Naive thymus-derived CD8-positive, alpha-beta T cell (primary cell): Measurements from ENCODE around the gene KLHL21. TPM values are rescaled to one million over a fixed set of nuclear protein-coding genes. Genes with fewer than 3 reads are reported as not detected.
A peak's percentile ranks its signal among the peaks of the same experiment; 100 is the strongest.

Experiments used
- ATAC-seq, 2 donors: fragments of 150-1000 bp; cut with Tn5 transposase in 1 of 2; sonication (Bioruptor Pico), chemical (Tn5 transposase) in 1 of 2; 1 replicate in 1 of 2; 2 replicates in 1 of 2; pipeline ENCODE4 v1.10.0; 2021; ENCODE audit warnings: mild to moderate bottlenecking in 2 of 2, moderate library complexity in 2 of 2
- POLR2A ChIA-PET: fragments of 350-600 bp; sonication (Branson Sonifier 250); formaldehyde crosslinking; loops from one replicate; lab custom pipeline; 2021; ENCODE audit warnings: antibody characterized with exemption; lab: Charles Lee
- DNase-seq, 10 donors: peaks; one replicate each; pipeline versions ENCODE4 v3.0.0 to v3.0.0-alpha.2; 2020 to 2022
- H3K27ac Mint-ChIP-seq, 10 donors: one replicate each; pipeline ENCODE4 v1.8.0; 2020 to 2022; ENCODE audit warnings: mild to moderate bottlenecking in 10 of 10, mixed read lengths in 10 of 10, moderate library complexity in 4 of 10, inconsistent platforms in 1 of 10
- H3K27me3 Mint-ChIP-seq, 5 donors: one replicate each; pipeline ENCODE4 v1.8.0; 2021 to 2022; ENCODE audit warnings: mixed read lengths in 5 of 5
- H3K36me3 Mint-ChIP-seq, 3 donors: one replicate each; pipeline ENCODE4 v1.8.0; 2020 to 2022; ENCODE audit warnings: mixed read lengths in 3 of 3, mild to moderate bottlenecking in 2 of 3, inconsistent platforms in 1 of 3
- H3K4me1 Mint-ChIP-seq, 4 donors: one replicate each; pipeline ENCODE4 v1.8.0; 2021 to 2022; ENCODE audit warnings: mixed read lengths in 4 of 4
- H3K4me3 Mint-ChIP-seq, 10 donors: one replicate each; pipeline ENCODE4 v1.8.0; 2020 to 2022; ENCODE audit warnings: mild to moderate bottlenecking in 10 of 10, mixed read lengths in 10 of 10, moderate library complexity in 6 of 10, inconsistent platforms in 1 of 10
- H3K9me3 Mint-ChIP-seq, 9 donors: one replicate each; pipeline ENCODE4 v1.8.0; 2020 to 2022; ENCODE audit warnings: mixed read lengths in 9 of 9, mild to moderate bottlenecking in 3 of 9, inconsistent platforms in 1 of 9, moderate library complexity in 1 of 9
- polyA plus RNA-seq, 3 donors: library from polyadenylated mRNA; unstranded; fragments of 300-500 nt; fragmentation: Illumina TruSeq; gene quantifications; one replicate each; pipeline ENCODE4 v1.2.3, GENCODE V29; 2021
- total RNA-seq, 8 experiments: library from RNA in 2 of 8; stranded (reverse) in 2 of 8; gene quantifications; one replicate each; pipeline ENCODE4 v1.2.3 and lab custom pipeline; 2021 to 2026

KLHL21 gene
- total and polyA plus RNA-seq, 5 experiments from 2014 or later, result 15.7 to 67.7 (median 26.4) TPM

DNA sequence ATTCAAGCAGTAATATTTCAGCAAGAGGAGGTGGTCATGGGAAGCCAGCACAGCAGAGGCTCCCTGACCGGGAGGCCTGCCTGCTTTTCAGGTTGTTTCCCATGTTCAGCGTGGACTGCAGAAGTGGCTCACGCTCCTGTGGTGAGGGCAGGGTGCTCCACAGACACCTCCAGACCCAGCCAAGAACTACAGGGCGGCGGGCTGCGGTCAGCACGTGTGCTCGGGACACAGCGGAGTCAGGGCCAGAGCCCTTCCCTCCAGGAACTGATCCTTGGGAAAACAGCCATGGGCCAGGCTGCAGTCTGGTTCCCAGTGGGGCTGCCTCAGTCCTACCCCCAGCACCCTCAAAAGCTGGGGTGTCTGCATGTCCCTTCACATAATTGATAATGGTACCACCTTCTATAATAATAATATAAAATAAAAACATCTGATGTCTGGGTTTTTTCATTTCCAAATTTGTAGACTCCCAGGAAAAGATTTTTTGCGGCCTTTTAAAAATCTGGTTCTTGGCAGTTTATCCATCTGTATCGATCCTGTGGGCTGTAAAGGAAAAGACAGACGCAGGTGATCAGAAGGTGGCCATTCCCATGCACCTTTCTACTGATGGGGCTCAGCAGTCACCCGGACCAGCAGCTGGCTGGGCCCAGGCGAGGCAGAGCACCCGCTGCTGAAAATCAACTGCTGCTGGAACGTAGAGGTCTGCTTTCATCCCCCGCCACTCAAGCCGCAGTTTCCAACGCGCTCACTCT lies 32.7 kb upstream of the KLHL21 start:
- Mint-ChIP-seq H3K27me3 (no peaks in the 10 kb centered on the region), H3K9me3 (no peaks in the 10 kb centered on the region), H3K4me3 (no peak overlapping the region), H3K36me3 (peaks cover 0 to 78% (median 8%) of the 10 kb centered on the region in 3 donors), H3K4me1 (no peaks in the 10 kb centered on the region), H3K27ac (peak overlapping the region in 1 of 10 donors; percentile 16)
- POLR2A ChIA-PET, result interaction anchor here (1.0 to 2.2 kb wide), 3 partner anchors 31 to 38 kb away, joined by 3 to 5 read pairs (median 4); no protein-coding TSS in a partner anchor
- ATAC-seq (no peak), DNase-seq (no peak)

DNA sequence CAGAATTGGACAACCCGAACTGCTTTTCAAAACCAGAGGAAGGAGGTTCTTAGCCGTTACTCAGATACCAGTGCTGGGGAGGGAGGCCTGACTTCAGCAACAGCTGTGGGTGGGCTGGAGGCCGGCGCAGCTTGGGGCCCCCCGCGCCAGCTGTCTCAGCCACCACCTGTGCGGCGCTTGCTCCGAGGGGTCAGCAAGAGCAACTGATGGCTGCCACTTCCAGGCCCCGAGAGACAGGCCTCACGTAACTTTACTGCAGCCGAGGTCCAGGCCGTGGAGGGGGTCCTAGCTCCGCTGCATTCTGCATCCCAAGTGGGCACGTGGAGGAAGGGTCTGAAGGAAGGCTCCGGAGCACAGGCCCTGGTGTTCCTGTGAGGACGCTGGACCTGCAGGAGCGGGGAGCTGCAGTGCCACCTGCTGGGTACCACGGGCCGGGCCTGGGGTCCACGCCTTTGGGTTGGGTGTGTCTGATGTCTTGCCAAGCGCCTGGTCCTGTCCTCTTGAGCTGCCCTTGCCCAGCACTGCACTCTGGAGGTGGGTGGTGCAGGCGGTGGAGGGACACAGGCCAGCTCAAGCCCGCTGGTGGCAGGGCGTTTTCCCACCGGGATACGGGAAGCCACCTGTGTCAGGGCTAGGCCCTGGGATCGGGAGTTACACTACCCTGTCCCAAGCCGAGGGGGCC lies 31.8 kb upstream of the KLHL21 start:
- ATAC-seq, result peak; percentile 55 to 80
- Mint-ChIP-seq H3K4me1 (peaks cover under 1 to 4% (median 2%) of the 10 kb centered on the region in 4 donors), H3K36me3 (peaks cover 0 to 81% (median 8%) of the 10 kb centered on the region in 3 donors)

DNA sequence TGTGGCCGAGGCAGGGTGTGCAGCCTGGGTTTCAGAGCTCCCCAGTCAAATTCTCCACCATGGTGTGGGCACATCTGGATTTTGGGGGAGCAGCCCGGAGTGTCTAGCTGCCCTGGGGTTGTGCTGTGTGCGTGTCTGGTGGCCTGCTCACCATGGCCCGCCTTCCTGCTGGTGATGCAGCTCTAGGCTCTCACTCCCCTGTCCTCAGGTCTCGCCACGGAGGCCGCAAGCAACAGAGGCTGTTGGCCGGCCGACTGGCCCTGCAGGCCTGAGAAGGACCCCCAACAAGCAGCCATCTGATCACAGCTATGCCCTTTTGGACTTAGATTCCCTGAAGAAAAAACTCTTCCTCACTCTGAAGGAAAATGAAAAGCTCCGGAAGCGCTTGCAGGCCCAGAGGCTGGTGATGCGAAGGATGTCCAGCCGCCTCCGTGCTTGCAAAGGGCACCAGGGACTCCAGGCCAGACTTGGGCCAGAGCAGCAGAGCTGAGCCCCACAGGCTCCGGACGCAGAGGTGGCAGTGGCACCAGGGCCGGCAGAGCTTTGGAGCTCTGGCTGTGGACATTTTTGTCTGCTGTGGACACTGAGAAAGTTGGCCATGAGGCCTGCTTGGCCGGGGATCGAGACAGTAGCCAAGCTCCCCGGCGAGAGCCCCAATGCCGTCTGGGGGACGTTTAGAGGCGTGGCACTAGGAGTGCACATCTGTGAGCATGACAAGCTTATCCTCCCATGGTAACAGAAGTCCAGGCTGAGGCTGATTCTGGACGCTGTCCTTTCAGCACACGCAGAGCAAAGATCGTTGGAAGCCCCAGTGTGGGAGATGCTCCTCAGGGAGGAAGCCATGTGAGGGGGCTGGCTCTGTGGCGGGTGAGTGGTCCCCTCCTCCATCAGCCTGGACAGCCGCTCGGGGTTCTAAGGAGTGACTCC lies 30.2 kb upstream of the KLHL21 start:
- peaks cover 0 to 83% (median 9%) of the 10 kb centered on the region in 3 donors for H3K36me3 Mint-ChIP-seq
- H3K4me3 Mint-ChIP-seq, result no peak overlapping the region
- H3K27ac Mint-ChIP-seq, result no peak overlapping the region
- no peak for DNase-seq
- POLR2A ChIA-PET, result interaction anchor here (1.1 to 1.6 kb wide), 3 partner anchors 30 to 79 kb away, joined by 3 to 7 read pairs (median 4); partner anchors contain the start of genes KLHL21 and NOL9
- H3K9me3 Mint-ChIP-seq, result no peaks in the 10 kb centered on the region
- H3K27me3 Mint-ChIP-seq, result no peaks in the 10 kb centered on the region
- peaks cover 4 to 13% (median 6%) of the 10 kb centered on the region in 4 donors for H3K4me1 Mint-ChIP-seq
- ATAC-seq, result no peak

More for the DNA sequence above, 31.8 kb upstream of the KLHL21 start:
- no peak overlapping the region for H3K4me3 Mint-ChIP-seq
- no peaks in the 10 kb centered on the region for H3K27me3 Mint-ChIP-seq
- H3K9me3 Mint-ChIP-seq, result no peaks in the 10 kb centered on the region
- no peak overlapping the region for H3K27ac Mint-ChIP-seq
- POLR2A ChIA-PET, result interaction anchor here (1.0 to 2.2 kb wide), 5 partner anchors 31 to 54 kb away, joined by 3 to 5 read pairs (median 3); no protein-coding TSS in a partner anchor
- DNase-seq, result peak; percentile 13 to 68 (median 31)

DNA sequence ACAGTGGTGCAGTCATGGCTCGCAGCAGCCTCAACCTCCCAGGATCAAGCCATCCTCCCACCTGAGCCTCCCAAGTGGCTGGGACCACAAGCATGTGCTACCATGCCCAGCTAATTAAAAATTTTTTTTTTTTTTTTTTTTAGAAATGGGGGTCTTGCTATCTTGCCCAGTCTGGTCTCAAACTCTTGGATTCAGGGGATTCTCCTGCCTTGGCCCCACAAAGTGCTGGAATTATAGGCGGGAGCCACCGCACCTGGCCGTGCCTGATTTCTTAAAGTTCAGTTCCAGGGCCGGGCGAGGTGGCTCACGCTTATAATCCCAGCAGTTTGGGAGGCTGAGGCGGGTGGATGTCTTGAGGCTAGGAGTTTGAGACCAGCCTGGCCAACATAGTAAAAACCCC lies 28.4 kb upstream of the KLHL21 start:
- Mint-ChIP-seq H3K27me3 (no peaks in the 10 kb centered on the region), H3K9me3 (no peaks in the 10 kb centered on the region), H3K27ac (no peak overlapping the region), H3K4me1 (peaks cover 17 to 30% (median 23%) of the 10 kb centered on the region in 4 donors), H3K36me3 (peaks cover 0 to 74% (median 9%) of the 10 kb centered on the region in 3 donors), H3K4me3 (no peak overlapping the region)
- DNase-seq (peak in 1 of 10 donors; percentile 45), ATAC-seq (no peak)
- POLR2A ChIA-PET, result interaction anchor here (1.6 kb wide), 1 partner anchor 28 kb away, joined by 7 read pairs; the partner anchor contains the start of gene KLHL21

DNA sequence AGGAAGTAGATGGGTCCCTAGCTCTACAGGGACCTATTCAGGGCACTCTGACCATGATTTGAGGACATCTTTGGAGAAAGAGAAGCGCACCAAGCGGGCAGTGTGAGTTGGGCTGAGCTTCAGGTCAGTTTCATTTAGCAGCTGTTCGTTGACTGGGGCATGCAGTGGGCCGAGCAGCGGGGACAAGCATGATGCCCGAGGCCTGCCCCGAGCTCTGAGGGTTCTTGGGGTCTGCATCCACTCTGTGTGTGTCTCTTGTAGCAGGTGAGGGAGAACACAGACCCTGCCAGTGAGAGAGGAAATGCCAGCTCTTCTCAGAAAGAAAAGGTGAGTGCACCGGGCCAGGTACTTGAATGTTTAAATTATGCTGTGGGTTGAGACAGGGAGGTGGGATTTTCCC lies 27.4 kb upstream of the KLHL21 start:
- Mint-ChIP-seq H3K4me3 (peak overlapping the region in 1 of 10 donors; percentile 63), H3K27ac (peak overlapping the region in 3 of 10 donors; percentile 37 to 75 (median 60)), H3K36me3 (peaks cover 0 to 67% (median 9%) of the 10 kb centered on the region in 3 donors), H3K4me1 (peaks cover 17 to 37% (median 26%) of the 10 kb centered on the region in 4 donors), H3K27me3 (no peaks in the 10 kb centered on the region), H3K9me3 (no peaks in the 10 kb centered on the region)
- POLR2A ChIA-PET, result interaction anchor here (0.7 kb wide), 1 partner anchor 44 kb away, joined by 3 read pairs; no protein-coding TSS in a partner anchor
- DNase-seq, result peak in 1 of 10 donors; percentile 61
- ATAC-seq, result no peak

DNA sequence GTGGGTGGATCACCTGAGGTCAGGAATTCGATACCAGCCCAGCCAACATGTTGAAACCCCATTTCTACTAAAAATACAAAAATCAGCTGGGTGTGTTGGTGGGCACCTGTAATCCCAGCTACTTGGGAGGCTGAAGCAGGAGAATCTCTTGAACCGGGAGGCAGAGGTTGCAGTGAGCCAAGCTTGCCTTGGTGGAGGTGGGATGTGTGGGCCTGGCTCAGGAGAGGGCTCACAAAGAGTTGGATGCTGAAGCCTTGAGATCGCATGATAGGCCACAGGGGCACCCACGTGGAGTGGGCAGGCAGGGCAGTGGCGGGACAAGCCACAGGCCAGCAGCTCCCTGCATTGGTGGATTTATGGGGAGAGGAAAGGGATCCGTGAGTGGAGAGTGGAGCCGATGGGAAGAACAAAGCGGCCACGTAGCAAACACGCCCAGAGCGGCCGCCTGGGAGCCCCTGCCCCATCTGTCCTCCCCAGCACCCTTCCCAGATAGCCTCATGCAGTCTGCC lies 26.4 kb upstream of the KLHL21 start:
- Mint-ChIP-seq H3K27me3 (no peaks in the 10 kb centered on the region), H3K4me1 (peaks cover 17 to 37% (median 32%) of the 10 kb centered on the region in 4 donors), H3K36me3 (peaks cover 0 to 58% (median 7%) of the 10 kb centered on the region in 3 donors), H3K9me3 (no peaks in the 10 kb centered on the region), H3K27ac (peak overlapping the region in 2 of 10 donors; percentile 33 to 58), H3K4me3 (no peak overlapping the region)
- ATAC-seq (no peak), DNase-seq (peak in 1 of 10 donors; percentile 36)
- POLR2A ChIA-PET, result interaction anchor here (8.2 kb wide), 1 partner anchor 27 kb away, joined by 91 read pairs; the partner anchor contains the start of gene KLHL21

DNA sequence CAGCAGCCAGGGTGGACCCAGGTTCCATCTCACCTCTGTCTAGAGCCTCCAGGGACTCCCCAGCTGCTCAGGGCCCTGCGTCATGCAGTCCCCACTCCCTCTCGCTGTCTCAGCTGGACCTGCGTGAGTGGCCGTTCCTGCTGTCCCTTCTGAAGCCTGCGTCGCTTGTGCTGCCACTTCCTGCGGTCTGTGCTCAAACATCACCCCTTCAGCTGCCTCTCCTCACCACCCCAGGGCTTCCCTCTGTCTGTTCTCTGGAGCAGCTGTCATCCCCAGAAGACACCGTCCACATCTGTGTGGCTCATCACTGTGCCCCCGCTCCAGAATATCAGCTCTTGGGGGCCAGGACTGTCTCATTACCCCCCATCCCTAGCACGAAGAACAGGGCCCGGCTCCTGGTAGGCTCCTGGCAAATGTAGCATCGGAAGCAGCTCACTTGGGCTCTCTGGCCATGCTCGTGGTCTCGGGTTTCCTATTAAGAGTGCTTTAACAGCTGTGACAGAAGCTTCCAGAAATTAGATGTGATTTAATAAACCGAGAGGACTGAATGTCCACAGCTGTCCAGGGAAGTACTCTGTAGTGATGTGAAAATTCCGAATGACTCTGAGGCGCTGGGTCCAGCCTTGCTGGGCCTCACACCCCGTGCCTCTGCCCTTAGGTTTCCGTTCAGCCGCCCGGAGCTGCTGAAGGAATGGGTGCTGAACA lies 25.3 kb upstream of the KLHL21 start:
- no peak for ATAC-seq
- H3K36me3 Mint-ChIP-seq, result peaks cover 0 to 51% (median 1%) of the 10 kb centered on the region in 3 donors
- H3K4me1 Mint-ChIP-seq, result peaks cover 17 to 37% (median 34%) of the 10 kb centered on the region in 4 donors
- POLR2A ChIA-PET, result interaction anchor here (0.5 to 8.2 kb wide), 4 partner anchors 16 to 67 kb away, joined by 3 to 91 read pairs (median 5); partner anchors contain the start of gene KLHL21
- H3K27me3 Mint-ChIP-seq, result no peaks in the 10 kb centered on the region
- DNase-seq, result peak in 1 of 10 donors; percentile 50
- H3K27ac Mint-ChIP-seq, result peak overlapping the region in 3 of 10 donors; percentile 38 to 89 (median 66)
- peak overlapping the region in 9 of 10 donors; percentile 6 to 92 (median 69) for H3K4me3 Mint-ChIP-seq
- no peaks in the 10 kb centered on the region for H3K9me3 Mint-ChIP-seq

DNA sequence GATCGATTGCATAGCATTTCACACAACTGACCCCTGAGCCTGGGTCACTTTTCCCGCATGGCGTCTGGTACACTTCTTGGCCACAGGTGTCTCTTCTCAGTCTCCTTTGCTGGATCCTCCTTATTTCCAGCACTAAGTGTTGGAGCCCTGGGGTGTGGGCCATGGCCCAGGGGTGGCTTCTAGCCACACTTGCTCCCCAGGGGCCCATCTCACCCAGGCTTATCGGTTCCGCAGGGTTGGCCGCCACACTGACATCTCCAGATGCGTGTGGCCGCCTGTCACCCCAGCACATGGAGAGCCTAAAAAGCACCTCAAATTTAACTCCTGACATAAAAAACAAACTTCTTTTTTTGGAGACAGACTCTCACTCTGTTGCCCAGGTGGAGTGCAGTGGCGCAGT lies 24.4 kb upstream of the KLHL21 start:
- DNase-seq, result no peak
- POLR2A ChIA-PET, result interaction anchor here (1.5 to 8.2 kb wide), 2 partner anchors 25 to 73 kb away, joined by 4 to 91 read pairs; partner anchors contain the start of genes KLHL21 and NOL9
- no peaks in the 10 kb centered on the region for H3K27me3 Mint-ChIP-seq
- ATAC-seq, result no peak
- H3K4me3 Mint-ChIP-seq, result peak overlapping the region; percentile 6 to 92 (median 90)
- H3K4me1 Mint-ChIP-seq, result peaks cover 17 to 37% (median 34%) of the 10 kb centered on the region in 4 donors
- H3K36me3 Mint-ChIP-seq, result peaks cover 0 to 46% (median 1%) of the 10 kb centered on the region in 3 donors
- peak overlapping the region in 5 of 10 donors; percentile 53 to 90 (median 72) for H3K27ac Mint-ChIP-seq
- H3K9me3 Mint-ChIP-seq, result no peaks in the 10 kb centered on the region

DNA sequence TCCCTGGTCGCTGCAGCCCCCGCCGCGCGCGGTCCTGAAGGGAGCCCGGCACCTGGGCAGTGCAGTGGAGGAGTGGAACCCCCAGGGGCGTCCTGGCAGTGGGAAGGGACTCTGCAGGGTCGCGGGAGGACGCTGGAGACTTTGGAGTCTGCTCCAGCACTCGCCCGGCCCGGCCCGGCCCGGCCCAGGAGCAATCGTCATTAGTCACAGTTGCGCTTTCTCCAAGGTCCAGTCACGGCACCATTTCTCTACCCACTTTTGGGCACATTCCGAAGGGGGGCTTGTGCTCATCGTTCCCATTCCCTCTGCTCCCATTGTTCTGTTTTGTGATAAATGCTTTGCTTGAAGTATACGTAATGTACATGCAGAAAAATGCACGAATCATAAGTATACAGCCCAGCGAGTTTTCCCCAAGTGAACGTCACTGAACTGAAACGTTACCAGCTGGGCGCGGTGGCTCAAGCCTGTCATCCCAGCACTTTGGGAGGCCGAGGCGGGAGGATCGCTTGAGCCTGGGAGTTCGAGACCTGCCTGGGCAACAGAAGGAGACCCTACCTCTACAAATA lies 23.0 kb upstream of the KLHL21 start:
- H3K27me3 Mint-ChIP-seq, result no peaks in the 10 kb centered on the region
- H3K9me3 Mint-ChIP-seq, result no peaks in the 10 kb centered on the region
- H3K4me3 Mint-ChIP-seq, result peak overlapping the region; percentile 82 to 92 (median 90)
- H3K36me3 Mint-ChIP-seq, result peaks cover 0 to 50% (median 1%) of the 10 kb centered on the region in 3 donors
- peak overlapping the region; percentile 53 to 94 (median 87) for H3K27ac Mint-ChIP-seq
- peak in 1 of 10 donors; percentile 11 for DNase-seq
- POLR2A ChIA-PET, result interaction anchor here (0.6 to 8.2 kb wide), 6 partner anchors 10 to 71 kb away, joined by 3 to 91 read pairs (median 4); partner anchors contain the start of genes KLHL21, NOL9 and ZBTB48
- H3K4me1 Mint-ChIP-seq, result peaks cover 17 to 37% (median 34%) of the 10 kb centered on the region in 4 donors
- ATAC-seq, result peak in 1 of 2 donors; percentile 51
